Astrocyte (in vitro differentiated cells and primary cell): ENCODE data around the gene PRSS1.
"Not testable (repeated sequence)": the region's sequence is repeated elsewhere in the genome, so short reads cannot be mapped to it uniquely, and the experiment has no call there.

Experiments used
- CTCF ChIP-seq: IDR thresholded peaks from 2 replicates; pipeline ENCODE4 v1.5.1; 2011; ENCODE audit warnings: low read depth, mild to moderate bottlenecking, inconsistent platforms, low read length, moderate library complexity; ENCODE audit not compliant: insufficient read depth
- EZH2 ChIP-seq: IDR thresholded peaks from 2 replicates; pipeline ENCODE4 v1.6.1; 2012; ENCODE audit warnings: mild to moderate bottlenecking, low read length, inconsistent platforms; ENCODE audit not compliant: insufficient read depth

- TF ChIP-seq CTCF, EZH2: not testable (repeated sequence)
Observed at GRCh38 chr7:142748410-142748809, 862 bp upstream of the PRSS1 start.
